ENCODE data around the gene METTL8. TPM values are rescaled to one million over a fixed set of nuclear protein-coding genes. Genes with fewer than 3 reads are reported as not detected.
A peak's percentile ranks its signal among the peaks of the same experiment; 100 is the strongest.

The METTL8 gene
- total RNA-seq, 1 donor from 2014 or later = 31.5 TPM

GRCh38 chr2:171287611-171288010, 146.2 kb downstream of the METTL8 start:
- no peak for DNase-seq (ENCODE audit: low read depth)
- H3K4me3 ChIP-seq (ENCODE audit: low read depth, low read length) = no peak overlapping the region
- no peak for TF ChIP-seq CTCF (conservative IDR thresholded peaks at IDR 0.05; ENCODE audit: low read depth, low read length)

GRCh38 chr2:171287036-171287571, 146.7 kb downstream of the METTL8 start:
- TF ChIP-seq CTCF (conservative IDR thresholded peaks at IDR 0.05; ENCODE audit: low read depth, low read length) = no peak
- DNase-seq (ENCODE audit: low read depth) = no peak
- H3K4me3 ChIP-seq (ENCODE audit: low read depth, low read length) = no peak overlapping the region

GRCh38 chr2:171281110-171281509, 152.7 kb downstream of the METTL8 start:
- no peak overlapping the region for H3K4me3 ChIP-seq (ENCODE audit: low read depth, low read length)
- DNase-seq (ENCODE audit: low read depth) = no peak

GRCh38 chr2:171279983-171280790, 153.6 kb downstream of the METTL8 start:
- H3K4me3 ChIP-seq (ENCODE audit: low read depth, low read length) = no peak overlapping the region

More at GRCh38 chr2:171281110-171281509, 152.7 kb downstream of the METTL8 start:
- no peak for TF ChIP-seq CTCF (conservative IDR thresholded peaks at IDR 0.05; ENCODE audit: low read depth, low read length)

GRCh38 chr2:171274757-171275156, 159.0 kb downstream of the METTL8 start:
- no peak overlapping the region for H3K4me3 ChIP-seq (ENCODE audit: low read depth, low read length)
- DNase-seq (ENCODE audit: low read depth) = no peak
- no peak for TF ChIP-seq CTCF (conservative IDR thresholded peaks at IDR 0.05; ENCODE audit: low read depth, low read length)

More at GRCh38 chr2:171279983-171280790, 153.6 kb downstream of the METTL8 start:
- TF ChIP-seq CTCF (conservative IDR thresholded peaks at IDR 0.05; ENCODE audit: low read depth, low read length) = no peak
- DNase-seq (ENCODE audit: low read depth) = no peak

- DNase-seq (ENCODE audit: low read depth) = peak; percentile 96
- no peak overlapping the region for H3K4me3 ChIP-seq (ENCODE audit: low read depth, low read length)
- TF ChIP-seq CTCF (conservative IDR thresholded peaks at IDR 0.05; ENCODE audit: low read depth, low read length) = no peak
These were observed 161.8 kb downstream of the METTL8 start for GRCh38 chr2:171271971-171272436.
